Fibroblast of skin of left biceps (primary cell): ENCODE data around the gene KAZN.

ENCODE experiments used
- DNase-seq, 2 experiments: peaks; one replicate each; pipeline ENCODE4 v3.0.0-alpha.2; 2013; ENCODE audit warnings: low read depth in 2 of 2

KAZN gene

GRCh38 chr1:14590411-14591180 lies 7.9 kb upstream of the KAZN start:
- no peak for DNase-seq

GRCh38 chr1:14591600-14591999 lies 6.9 kb upstream of the KAZN start:
- no peak for DNase-seq

GRCh38 chr1:14592004-14592631 lies 6.4 kb upstream of the KAZN start:
- no peak for DNase-seq

GRCh38 chr1:14593302-14593701 lies 5.2 kb upstream of the KAZN start:
- DNase-seq, result no peak

- no peak for DNase-seq
These were observed 4.4 kb upstream of the KAZN start for GRCh38 chr1:14594045-14594444.

GRCh38 chr1:14596591-14596990 lies 1.9 kb upstream of the KAZN start:
- no peak for DNase-seq

GRCh38 chr1:14597343-14598006 lies 1.0 kb upstream of the KAZN start:
- no peak for DNase-seq

- DNase-seq, result no peak
These were observed 433 bp upstream of the KAZN start for GRCh38 chr1:14598007-14598497.

- peak; percentile 8 to 19 for DNase-seq
These were observed 802 bp downstream of the KAZN start for GRCh38 chr1:14599183-14599791.

- DNase-seq, result no peak
These were observed 1.3 kb downstream of the KAZN start for GRCh38 chr1:14599800-14600199.

GRCh38 chr1:14600405-14601112 lies 2.1 kb downstream of the KAZN start:
- DNase-seq, result no peak

GRCh38 chr1:14602136-14602535 lies 3.7 kb downstream of the KAZN start:
- peak; percentile 10 to 20 for DNase-seq

- no peak for DNase-seq
These were observed 5.2 kb downstream of the KAZN start for GRCh38 chr1:14603645-14604044.

GRCh38 chr1:14604414-14604813 lies 5.9 kb downstream of the KAZN start:
- no peak for DNase-seq

GRCh38 chr1:14605945-14606344 lies 7.5 kb downstream of the KAZN start:
- DNase-seq, result no peak

GRCh38 chr1:14606632-14607031 lies 8.1 kb downstream of the KAZN start:
- no peak for DNase-seq

- no peak for DNase-seq
These were observed 8.8 kb downstream of the KAZN start for GRCh38 chr1:14607295-14607694.

GRCh38 chr1:14608308-14608707 lies 9.8 kb downstream of the KAZN start:
- no peak for DNase-seq

GRCh38 chr1:14610761-14611160 lies 12.3 kb downstream of the KAZN start:
- DNase-seq, result no peak

- DNase-seq, result no peak
These were observed 13.3 kb downstream of the KAZN start for GRCh38 chr1:14611792-14612191.

GRCh38 chr1:14612256-14612655 lies 13.8 kb downstream of the KAZN start:
- DNase-seq, result no peak

- no peak for DNase-seq
These were observed 15.4 kb downstream of the KAZN start for GRCh38 chr1:14613926-14614325.
